Astrocyte of the spinal cord (primary cell): ENCODE data around the gene APEH.
"Not testable (repeated sequence)": the region's sequence is repeated elsewhere in the genome, so short reads cannot be mapped to it uniquely, and the experiment has no call there.

Experiments
- DNase-seq: peaks from one replicate; pipeline ENCODE4 v3.0.0; 2011; ENCODE audit warnings: low read depth, low spot score
- H3K4me3 ChIP-seq: 2 replicates; pipeline ENCODE4 v1.5.1; 2011; ENCODE audit warnings: low read depth, mild to moderate bottlenecking, low read length, moderate library complexity
- in situ Hi-C: cut with HindIII; loops from 2 replicates; pipeline ENCODE4 v1.10.0; 2017; ENCODE audit warnings: low sequenced_read_pairs
- TF ChIP-seq, protein P1 (sequence below): IDR thresholded peaks from 2 replicates; pipeline ENCODE4 v1.5.1; 2012; ENCODE audit warnings: low read depth, mild to moderate bottlenecking, low read length, inconsistent platforms

APEH gene

DNA sequence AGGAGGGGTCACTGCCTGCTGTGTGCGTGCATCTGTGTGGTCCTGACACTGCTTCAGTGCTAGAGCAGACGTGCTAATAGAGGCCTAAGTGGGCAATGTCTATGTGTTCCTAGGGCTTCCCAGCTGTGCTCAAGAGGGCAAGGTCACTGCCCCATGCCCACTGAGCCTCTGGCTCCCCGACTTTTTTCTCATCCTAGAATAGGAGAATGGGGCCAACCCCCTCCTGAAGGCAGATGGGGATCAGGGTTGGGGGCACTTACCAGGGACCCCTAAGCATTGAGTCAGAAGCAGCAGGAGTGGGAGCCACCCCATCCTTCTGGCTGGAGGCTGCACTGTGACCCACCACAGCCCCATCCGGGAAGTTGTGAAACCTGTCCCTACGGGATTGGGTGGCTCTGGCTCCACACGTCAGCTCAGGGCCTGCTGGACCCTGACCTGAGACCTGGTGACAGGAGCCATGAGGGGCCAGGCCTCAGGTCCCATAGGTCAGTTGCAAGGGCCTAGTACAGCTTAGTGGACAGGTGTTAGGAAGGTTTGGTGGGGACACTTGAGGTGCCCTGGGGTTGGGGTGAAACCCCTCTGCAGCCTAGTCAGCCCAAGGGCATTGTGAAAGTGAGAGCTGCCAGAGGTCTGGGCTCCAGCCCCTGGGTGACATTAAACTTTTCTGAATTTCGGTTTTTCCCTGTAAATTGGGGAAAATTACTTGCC, 14.3 kb downstream of the APEH start:
- in situ Hi-C loops, result not testable (repeated sequence)
- peak overlapping the region; percentile 96 for H3K4me3 ChIP-seq

DNA sequence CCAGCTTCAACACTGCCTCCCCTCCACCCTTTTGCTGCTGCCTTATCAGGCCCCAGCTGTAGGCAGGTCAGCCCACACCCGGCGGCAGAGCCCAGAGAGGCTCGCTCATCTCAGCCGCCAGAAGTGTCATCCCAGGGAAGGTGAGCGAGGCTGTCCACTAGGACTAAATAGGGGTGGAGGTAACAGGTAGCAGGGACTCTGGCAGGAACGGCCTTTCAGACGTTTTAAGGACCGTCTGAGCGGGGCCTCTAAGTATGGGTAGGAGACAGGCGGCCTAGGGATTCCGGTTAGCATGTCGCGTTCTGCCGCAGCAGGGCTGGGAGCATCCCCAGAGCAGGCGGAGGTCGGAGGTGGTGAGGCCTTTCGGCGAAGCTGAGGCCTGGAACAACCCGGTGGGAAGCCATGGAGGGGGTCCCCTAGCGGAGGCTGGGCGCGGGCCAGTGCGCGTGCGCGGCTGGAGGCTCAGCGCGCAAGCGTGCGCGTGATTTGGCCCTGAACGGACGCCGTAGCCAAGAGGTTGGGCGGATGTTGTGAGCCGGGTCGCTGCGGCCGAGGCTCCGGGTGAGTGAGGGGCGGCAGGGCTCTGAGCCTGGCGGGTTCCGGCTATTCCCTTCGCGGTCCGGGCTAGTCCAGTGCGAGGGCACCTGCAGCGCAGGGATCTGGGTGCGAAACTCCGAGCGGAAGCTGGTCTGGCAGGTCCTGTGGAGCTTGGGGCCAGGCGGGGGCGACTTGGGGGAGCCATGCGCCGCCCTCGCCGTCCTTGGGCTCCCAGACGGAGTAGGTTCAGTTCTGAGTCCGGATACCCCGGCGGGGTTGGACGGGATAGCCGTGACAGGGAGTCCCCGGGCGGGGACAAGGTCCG, 15.1 kb downstream of the APEH start, which contains the start of the genes MST1 and RNF123:
Gene MST1, minus strand, starts transcription at position 429 of the 862 bp plus-strand sequence. CDS start 783 bp downstream, outside the sequence.
Gene RNF123, plus strand, starts transcription at position 512 of the 862 bp plus-strand sequence. CDS start 1,609 bp downstream, outside the sequence.
- TF ChIP-seq, protein P1, sequence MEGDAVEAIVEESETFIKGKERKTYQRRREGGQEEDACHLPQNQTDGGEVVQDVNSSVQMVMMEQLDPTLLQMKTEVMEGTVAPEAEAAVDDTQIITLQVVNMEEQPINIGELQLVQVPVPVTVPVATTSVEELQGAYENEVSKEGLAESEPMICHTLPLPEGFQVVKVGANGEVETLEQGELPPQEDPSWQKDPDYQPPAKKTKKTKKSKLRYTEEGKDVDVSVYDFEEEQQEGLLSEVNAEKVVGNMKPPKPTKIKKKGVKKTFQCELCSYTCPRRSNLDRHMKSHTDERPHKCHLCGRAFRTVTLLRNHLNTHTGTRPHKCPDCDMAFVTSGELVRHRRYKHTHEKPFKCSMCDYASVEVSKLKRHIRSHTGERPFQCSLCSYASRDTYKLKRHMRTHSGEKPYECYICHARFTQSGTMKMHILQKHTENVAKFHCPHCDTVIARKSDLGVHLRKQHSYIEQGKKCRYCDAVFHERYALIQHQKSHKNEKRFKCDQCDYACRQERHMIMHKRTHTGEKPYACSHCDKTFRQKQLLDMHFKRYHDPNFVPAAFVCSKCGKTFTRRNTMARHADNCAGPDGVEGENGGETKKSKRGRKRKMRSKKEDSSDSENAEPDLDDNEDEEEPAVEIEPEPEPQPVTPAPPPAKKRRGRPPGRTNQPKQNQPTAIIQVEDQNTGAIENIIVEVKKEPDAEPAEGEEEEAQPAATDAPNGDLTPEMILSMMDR, result peak; percentile 45
- in situ Hi-C loops, result no loop called here
- H3K4me3 ChIP-seq, result peak within 1 kb of the TSS; percentile 96
- peak; percentile 87 for DNase-seq

More for the DNA sequence above, 14.3 kb downstream of the APEH start:
- DNase-seq, result not testable (repeated sequence)

DNA sequence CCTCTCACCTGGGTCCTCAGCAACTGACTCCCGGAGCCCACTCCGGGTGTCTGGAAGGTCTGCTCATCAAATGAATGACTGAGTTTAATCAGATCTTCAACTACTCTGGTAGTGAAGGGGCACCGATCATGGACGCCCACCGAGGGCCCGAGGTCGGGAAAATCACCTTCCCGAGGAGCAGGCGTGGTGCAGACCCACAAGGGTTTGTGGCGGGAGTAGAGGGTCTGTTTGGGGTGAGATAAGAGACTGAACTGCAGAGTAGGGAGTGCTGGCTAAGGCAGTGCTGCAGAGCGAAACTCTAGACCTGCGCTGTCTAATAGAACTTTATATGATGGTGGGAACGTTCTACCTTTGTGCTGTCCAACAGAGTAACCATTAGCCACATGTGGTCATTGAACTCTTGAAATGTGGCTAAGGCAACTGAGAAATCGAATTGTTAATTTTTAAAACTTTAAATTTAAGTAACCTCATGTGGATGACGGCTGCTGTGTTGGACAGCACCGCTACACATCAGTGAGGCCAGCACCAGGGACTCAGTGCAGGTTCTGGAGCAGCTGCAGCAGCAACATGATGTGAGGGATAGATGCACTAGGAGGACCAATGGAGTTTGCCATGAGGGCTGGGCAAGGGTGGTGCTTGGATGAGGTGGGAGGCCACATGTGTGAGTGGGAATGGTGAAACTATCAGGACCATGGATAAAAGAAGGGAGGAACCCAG, 15.9 kb downstream of the APEH start:
- H3K4me3 ChIP-seq, result peak overlapping the region; percentile 96
- DNase-seq, in situ Hi-C loops: not testable (repeated sequence)

DNA sequence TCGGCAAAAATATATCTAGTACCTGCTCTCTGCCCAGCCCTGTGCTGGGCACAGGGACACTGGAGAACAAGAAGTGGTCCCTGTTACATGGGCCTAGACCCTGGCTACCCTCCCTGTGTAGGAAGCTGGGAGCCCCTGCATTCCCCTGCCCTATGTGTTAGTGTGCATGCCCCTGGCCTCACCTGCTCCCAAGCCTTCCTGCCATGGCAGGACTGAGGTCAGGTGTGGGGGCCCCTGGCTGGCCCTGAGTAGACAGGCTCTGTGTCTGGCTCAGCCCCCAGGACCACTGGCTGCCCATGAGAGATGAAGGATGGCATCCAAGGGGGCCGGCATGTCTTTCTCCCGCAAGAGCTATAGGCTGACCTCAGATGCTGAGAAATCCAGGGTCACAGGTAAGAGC, 16.7 kb downstream of the APEH start:
- DNase-seq, in situ Hi-C loops: not testable (repeated sequence)

DNA sequence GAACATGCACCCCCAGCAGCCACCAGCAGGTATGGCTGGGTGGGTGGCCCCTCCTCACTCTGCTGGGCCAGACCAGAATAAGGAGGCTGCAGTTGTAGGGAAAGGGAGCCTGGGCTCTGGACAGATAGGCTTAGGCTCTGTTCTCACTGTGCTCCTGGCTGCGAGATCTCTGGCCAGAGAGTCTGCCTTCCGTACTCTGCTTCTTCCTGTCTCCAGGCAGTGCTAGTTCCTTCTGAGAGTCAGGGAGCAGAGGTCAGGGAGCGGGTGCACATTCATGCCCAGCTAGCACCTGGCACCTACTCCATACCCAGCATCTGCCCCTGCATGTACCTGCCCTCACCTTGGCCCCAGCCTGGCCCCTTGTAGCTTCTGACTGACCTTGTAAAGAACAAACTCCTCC, 17.3 kb downstream of the APEH start:
- DNase-seq, in situ Hi-C loops, H3K4me3 ChIP-seq: not testable (repeated sequence)

More for the DNA sequence above, 16.7 kb downstream of the APEH start:
- not testable (repeated sequence) for H3K4me3 ChIP-seq

DNA sequence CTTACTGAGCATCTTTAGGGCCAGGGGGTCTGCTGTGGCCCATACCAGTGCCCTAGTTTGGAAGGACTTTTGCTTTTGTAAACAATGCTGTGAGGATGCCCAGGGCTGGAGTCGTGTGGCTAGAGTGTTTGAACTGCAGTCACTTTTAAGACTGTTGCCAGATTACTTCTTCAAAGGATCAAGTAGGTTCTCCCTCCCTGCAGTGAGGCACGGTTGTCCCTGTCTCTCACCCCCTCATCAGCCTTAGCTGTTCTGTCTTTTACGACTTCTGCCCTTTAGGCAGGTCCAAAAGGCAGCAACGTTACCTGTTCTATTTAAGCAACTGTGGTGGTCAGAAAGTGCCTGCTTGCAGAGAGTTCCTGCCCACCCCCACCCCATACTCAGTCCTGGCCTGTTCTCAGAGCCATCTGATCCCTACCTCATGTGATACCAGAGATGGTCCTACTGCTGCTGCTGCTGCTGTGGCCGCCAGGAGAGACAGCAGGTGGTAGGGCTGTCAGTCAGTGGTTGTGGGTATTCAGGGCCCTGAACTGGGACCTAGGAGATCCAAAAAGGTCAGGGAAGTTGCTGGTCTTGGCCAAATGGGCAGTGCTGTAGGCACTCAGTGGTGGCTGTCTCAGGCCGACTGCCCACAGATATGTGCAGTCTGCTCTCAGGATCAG, 20.4 kb downstream of the APEH start:
- DNase-seq, H3K4me3 ChIP-seq, in situ Hi-C loops: not testable (repeated sequence)

DNA sequence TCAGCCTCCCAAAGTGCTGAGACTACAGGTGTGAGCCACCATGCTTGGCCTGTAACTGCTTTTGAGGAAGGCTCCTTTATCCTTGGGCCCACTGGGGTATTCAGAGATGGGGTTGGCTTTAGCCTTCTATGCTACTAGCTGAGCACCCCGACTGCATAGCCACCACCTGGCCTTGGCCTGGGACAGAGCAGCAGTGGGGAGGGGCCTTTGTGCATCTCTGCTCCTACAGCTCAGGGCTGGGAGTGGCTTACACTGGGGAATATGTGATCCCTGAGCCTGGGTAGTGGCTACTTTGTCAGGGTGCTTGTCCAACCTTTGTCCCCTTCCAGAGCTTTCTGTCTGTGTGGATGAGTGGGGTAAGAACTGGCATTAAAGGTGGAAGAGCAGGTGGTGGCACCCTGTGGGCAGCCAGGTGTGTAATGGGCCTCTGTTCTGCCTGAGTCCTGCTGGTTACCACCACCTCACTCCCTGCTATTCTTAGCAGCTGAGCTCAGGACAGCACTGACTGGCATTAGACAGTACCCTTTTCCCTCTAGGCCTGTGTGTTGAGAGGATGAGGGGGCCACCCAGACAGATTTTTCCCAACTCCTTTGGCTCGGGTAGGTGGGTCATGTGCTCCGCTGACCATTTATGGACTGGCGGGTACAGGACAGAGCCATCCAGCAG, 21.3 kb downstream of the APEH start:
- in situ Hi-C loops, DNase-seq, H3K4me3 ChIP-seq: not testable (repeated sequence)

DNA sequence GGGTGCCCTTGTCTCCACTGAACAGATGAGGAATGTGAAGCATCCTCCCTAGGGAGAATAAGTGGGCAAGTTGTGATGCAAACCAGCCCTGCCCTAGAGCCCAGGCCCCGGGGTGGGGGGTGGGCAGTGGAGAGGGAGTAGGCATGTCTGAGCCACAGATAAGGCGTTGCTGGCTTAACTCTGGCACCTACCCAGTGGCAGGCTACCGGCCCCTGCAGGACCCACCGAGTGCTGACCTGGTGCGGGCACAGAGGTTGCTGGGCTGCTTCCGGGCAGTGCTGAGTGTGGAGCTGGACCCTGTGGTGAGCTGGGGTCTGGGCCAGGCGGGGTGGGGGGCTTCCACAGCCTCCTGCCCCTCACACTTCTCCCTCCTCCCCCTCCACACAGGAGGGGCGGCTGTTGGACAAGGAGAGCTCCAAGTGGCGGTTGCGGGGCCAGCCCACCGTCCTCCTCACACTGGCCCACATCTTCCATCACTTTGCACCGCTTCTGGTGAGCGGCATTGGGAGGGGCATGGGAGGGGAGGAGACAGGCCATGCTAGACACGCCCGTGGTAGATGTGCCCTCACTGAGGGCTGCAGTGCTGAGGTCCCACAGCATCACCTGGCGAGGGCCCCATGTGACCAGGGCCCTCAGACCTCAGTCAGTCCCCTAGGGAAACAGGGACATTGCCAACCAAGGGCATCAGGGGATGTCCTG, 25.3 kb downstream of the APEH start:
- no peak overlapping the region for H3K4me3 ChIP-seq
- DNase-seq, result no peak
- in situ Hi-C loops, result no loop called here
- TF ChIP-seq, protein P1, result no peak
